ENCODE data around the gene MANSC4. TPM values are rescaled to one million over a fixed set of nuclear protein-coding genes. Genes with fewer than 3 reads are reported as not detected.

The MANSC4 gene
- total and polyA plus RNA-seq, 2 of the 13 experiments (the other 11 are each of a cell fraction or from before 2014, with no cell fraction given) = not detected

GRCh38 chr12:27777141-27777540, 2.9 kb downstream of the MANSC4 start:
- POLR2A ChIA-PET = no interaction called here
- no peaks in the 10 kb centered on the region for H4K20me1 ChIP-seq (ENCODE audit: insufficient read depth, low read length)
- in situ Hi-C loops (cut with HindIII; ENCODE audit: extremely low pct_ligation_motif_present, low pct_unique_long_range_greater_than_20kb) = no loop called here
- TF ChIP-seq SOX6 (IDR thresholded peaks at IDR 0.05) (no peak), SOX6 (CRISPR knock-in tag; IDR thresholded peaks at IDR 0.05) (no peak), MTA1 (CRISPR knock-in tag; IDR thresholded peaks at IDR 0.05; ENCODE audit: borderline replicate concordance) (no peak), HCFC1 (IDR thresholded peaks at IDR 0.05; ENCODE audit: low read depth, low read length) (no peak), KLF6 (CRISPR knock-in tag; IDR thresholded peaks at IDR 0.05) (no peak), MAF1 (CRISPR knock-in tag; IDR thresholded peaks at IDR 0.05; ENCODE audit: borderline replicate concordance) (no peak), MATR3 (CRISPR knock-in tag; IDR thresholded peaks at IDR 0.05) (no peak), NR2C2 (CRISPR knock-in tag; IDR thresholded peaks at IDR 0.05; ENCODE audit: borderline replicate concordance) (no peak), TGIF2 (CRISPR knock-in tag; IDR thresholded peaks at IDR 0.05) (no peak), KDM4B (CRISPR knock-in tag; IDR thresholded peaks at IDR 0.05) (no peak), NRL (CRISPR knock-in tag; IDR thresholded peaks at IDR 0.05; ENCODE audit: borderline replicate concordance) (no peak), PRDM10 (CRISPR knock-in tag; IDR thresholded peaks at IDR 0.05; ENCODE audit: low read depth) (no peak)
- TF ChIP-seq, protein P1, sequence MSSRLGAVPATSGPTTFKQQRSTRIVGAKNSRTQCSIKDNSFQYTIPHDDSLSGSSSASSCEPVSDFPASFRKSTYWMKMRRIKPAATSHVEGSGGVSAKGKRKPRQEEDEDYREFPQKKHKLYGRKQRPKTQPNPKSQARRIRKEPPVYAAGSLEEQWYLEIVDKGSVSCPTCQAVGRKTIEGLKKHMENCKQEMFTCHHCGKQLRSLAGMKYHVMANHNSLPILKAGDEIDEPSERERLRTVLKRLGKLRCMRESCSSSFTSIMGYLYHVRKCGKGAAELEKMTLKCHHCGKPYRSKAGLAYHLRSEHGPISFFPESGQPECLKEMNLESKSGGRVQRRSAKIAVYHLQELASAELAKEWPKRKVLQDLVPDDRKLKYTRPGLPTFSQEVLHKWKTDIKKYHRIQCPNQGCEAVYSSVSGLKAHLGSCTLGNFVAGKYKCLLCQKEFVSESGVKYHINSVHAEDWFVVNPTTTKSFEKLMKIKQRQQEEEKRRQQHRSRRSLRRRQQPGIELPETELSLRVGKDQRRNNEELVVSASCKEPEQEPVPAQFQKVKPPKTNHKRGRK (CRISPR knock-in tag; IDR thresholded peaks at IDR 0.05) = no peak
- TF ChIP-seq, protein P2, sequence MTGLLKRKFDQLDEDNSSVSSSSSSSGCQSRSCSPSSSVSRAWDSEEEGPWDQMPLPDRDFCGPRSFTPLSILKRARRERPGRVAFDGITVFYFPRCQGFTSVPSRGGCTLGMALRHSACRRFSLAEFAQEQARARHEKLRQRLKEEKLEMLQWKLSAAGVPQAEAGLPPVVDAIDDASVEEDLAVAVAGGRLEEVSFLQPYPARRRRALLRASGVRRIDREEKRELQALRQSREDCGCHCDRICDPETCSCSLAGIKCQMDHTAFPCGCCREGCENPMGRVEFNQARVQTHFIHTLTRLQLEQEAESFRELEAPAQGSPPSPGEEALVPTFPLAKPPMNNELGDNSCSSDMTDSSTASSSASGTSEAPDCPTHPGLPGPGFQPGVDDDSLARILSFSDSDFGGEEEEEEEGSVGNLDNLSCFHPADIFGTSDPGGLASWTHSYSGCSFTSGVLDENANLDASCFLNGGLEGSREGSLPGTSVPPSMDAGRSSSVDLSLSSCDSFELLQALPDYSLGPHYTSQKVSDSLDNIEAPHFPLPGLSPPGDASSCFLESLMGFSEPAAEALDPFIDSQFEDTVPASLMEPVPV (CRISPR knock-in tag; IDR thresholded peaks at IDR 0.05) = no peak
- no peak overlapping the region for H2AFZ ChIP-seq (ENCODE audit: low read length)
- WGBS (ENCODE audit: low lambda C conversion rate) = 79% methylated on average over 5 of the region's 5 CpGs
- H3K27ac ChIP-seq (ENCODE audit: extremely low read length, insufficient read depth, low read length) = no peak overlapping the region
- DNase-seq (ENCODE audit: low spot score) (no peak), FAIRE-seq (no peak), ATAC-seq (no peak)
- H3K9ac ChIP-seq (ENCODE audit: insufficient read depth, low read depth, low read length) = no peak overlapping the region
- BruUV-seq (replicated peaks) = no TSS peak
- no peaks in the 10 kb centered on the region for H3K36me3 ChIP-seq (replicated peaks in 1 of 2; ENCODE audit: control insufficient read depth in 1 of 2, insufficient read depth in 2 of 2, low read length in 2 of 2)
- peaks cover 13% of the 10 kb centered on the region for H3K79me2 ChIP-seq (ENCODE audit: insufficient read depth, low read length)
- CTCF ChIA-PET (ENCODE audit: low intra/inter-chr PET ratio, low total read pairs) = no interaction called here
- no peak overlapping the region for H3K4me3 ChIP-seq (replicated peaks in 1 of 3; ENCODE audit: insufficient read depth in 1 of 3, low read depth in 2 of 3, low read length in 3 of 3)
- H3K4me1 ChIP-seq (ENCODE audit: insufficient read depth, low read length) = peaks cover 28% of the 10 kb centered on the region
- H3K4me2 ChIP-seq (ENCODE audit: low read depth, low read length) = no peak overlapping the region
- H3K27me3 ChIP-seq (ENCODE audit: control insufficient read depth in 1 of 2, insufficient read depth in 2 of 2, low read length in 2 of 2) = no peaks in the 10 kb centered on the region
- H3K9me3 ChIP-seq (ENCODE audit: low read length) = no peaks in the 10 kb centered on the region
- intact Hi-C loops (cut with micrococcal nuclease; ENCODE audit: unreplicated experiment) = no loop called here
